GM19035 (cell line): ENCODE results near the gene BEST1.
"Not testable (repeated sequence)": the region's sequence is repeated elsewhere in the genome, so short reads cannot be mapped to it uniquely, and the experiment has no call there.

Experiments used
- ATAC-seq: cut with Tn5 transposase; IDR thresholded peaks from one replicate; pipeline ENCODE4 v1.9.1; 2021; ENCODE audit not compliant: unreplicated experiment

The BEST1 gene

DNA sequence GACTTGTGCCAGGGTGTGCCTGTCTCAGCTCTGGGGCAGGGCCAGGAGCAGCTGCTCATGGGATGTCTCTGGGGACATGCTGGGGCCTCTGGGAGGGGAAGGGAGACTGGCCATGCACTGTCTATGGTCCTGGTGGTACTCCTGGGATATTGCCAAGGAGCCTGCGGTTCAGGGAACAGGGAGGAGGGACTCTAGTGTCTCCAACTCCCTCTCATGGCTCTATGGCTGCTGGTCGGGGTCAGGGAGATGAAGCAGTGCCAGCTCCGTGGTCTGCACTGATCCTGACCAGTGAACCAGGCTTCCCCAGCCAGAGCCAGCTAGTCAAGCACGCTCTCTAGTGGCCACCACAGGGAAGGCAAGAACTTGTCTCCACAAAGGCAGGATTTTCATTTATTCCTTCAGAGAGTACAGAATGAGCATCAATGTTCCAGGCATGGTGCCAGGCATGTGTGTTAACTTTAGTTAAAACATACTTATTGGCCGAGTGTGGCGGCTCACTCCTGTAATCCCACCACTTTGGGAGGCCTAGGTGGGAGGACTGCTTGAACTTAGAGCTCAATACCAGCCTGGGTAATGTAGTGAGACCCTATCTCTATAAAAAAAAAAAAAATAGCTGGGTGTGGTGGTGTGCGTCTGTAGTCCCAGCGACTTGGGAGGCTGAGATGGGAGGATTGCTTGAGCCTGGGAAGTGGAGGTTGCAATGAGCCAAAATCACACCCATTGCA is 2.5 kb upstream of the BEST1 start:
- no peak for ATAC-seq

DNA sequence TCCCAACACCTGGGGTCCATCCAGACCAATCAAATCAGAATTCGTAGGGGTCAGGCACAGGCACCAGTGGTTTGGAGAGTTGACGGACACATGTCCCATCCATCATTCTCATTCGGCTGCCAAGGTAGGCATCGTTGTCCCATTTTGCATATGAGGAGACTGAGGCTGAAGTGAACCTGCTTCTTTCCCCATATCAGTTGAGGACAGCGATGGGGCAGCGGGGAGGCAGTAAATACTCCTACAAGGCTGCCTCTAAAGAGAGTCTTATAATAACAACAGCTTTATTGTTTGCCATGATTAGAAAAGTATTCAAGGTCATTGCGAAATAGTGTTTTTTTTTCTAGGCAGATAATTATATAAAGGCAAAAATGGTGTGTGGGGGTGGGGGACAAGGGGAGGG is 1.6 kb upstream of the BEST1 start:
- no peak for ATAC-seq

DNA sequence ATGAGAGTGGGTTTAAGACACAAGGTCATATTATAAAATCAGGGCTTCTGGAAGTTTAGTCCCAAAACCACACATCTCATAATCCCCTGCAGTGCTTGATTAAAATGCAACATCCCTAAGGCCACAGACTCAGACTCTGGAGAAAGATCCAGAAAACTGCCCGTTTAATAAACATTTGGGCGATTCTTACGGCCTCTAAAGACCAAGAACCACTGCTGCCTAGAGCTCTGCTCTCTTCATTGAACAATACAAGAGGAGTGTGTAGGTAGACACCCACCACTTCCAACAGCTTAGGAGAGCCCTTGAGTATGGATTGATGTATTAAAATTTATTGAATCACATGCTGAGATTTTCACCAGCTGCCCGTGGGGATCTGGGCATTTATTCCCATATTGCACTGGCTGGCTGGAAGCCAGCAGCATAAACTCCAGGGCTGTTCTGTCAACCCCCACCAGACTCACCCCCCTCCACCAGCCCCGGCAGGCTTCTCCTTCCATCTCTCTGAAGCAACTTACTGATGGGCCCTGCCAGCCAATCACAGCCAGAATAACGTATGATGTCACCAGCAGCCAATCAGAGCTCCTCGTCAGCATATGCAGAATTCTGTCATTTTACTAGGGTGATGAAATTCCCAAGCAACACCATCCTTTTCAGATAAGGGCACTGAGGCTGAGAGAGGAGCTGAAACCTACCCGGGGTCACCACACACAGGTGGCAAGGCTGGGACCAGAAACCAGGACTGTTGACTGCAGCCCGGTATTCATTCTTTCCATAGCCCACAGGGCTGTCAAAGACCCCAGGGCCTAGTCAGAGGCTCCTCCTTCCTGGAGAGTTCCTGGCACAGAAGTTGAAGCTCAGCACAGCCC is 749 bp upstream of the BEST1 start:
- no peak for ATAC-seq

DNA sequence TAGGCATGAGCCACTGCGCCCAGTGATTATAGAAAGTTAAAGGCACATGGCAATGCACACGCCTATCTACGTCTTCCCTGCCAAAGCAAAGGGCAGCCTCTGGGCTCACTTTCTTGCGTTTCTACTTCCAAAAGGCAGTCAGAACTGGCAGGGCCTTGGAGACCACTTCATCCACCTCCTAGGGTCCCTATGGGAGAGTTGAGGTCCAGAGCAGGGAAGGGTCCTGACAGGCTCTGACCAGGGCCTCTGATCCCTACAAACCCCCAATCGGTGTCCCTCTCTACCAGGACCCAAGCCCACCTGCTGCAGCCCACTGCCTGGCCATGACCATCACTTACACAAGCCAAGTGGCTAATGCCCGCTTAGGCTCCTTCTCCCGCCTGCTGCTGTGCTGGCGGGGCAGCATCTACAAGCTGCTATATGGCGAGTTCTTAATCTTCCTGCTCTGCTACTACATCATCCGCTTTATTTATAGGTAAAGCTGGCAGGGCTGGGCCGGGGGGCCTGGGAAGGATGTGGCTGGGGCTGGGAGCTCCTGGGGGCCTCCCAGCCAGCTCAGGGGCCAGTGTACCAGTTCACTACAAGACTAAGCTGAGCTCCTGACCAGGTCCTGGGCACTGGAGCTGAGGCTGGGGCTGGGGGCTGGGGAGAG is 1.5 kb downstream of the BEST1 start:
- no peak for ATAC-seq

DNA sequence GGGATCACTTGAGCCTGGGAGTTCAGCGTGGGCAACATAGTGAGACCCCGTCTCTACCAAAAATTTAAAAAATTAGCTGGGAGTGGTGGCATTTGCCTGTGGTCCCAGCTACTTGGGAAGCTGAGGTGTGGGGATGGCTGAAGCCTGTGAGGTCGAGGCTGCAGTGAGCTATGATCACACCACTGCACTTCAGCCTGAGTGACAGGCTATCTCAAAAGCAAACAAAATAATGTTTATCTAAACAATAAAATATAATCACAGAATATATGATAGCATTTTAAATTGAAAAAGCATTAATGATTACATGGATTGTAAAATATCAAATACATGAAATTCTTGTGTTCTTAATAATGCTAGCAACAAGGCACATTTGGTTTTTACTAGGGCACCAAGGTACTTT is 2.7 kb downstream of the BEST1 start:
- no peak for ATAC-seq

DNA sequence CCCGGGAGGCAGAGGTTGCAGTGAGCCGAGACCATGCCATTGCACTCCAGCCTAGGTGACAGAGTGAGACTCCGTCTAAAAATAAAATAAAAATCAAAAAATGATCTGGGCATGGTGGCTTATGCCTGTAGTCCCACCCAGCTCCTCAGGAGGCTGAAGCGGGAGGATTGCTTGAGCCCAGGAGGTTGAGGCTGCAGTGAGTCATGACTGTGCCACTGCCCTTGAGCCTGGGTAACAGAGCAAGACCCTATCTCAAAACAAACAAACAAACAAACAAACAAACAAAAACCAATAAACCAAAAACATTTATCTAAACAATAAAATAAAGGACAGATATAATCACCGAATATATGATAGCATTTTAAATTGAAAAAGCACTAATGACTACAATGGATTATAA is 3.5 kb downstream of the BEST1 start:
- not testable (repeated sequence) for ATAC-seq

DNA sequence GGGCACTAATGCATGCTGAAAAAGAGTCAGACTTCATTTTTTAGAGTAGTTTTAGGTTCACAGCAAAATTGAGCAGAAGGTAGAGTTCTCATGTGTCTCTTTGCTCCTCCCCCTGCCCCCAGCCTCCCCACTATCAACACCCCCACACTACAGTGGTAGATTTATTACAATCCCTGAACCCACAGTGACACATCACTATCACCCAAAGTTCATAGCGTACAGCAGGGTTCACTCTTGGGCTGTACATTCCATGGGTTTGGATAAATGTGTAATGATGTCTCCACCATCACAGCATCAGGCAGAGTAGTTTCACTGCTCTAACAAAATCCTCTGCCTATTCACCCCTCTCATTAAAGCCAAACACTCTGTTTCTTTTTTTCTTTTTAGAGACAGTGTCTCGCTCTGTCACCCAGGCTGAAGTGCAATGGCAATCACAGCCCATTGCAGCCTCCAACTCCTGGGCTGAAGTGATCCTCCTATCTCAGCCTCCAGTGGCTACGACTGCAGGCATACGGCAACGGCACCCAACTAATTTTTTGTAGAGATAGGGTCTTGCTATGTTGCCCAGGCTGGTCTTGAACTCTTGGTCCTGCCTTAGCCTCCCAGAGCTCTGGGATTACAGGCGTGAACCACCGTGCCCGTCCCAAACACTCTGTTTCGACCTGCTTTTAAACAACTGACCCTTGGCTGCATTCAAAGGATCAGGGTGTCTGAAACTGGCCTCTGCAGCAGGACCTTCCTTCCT is 4.1 kb downstream of the BEST1 start:
- ATAC-seq = no peak

DNA sequence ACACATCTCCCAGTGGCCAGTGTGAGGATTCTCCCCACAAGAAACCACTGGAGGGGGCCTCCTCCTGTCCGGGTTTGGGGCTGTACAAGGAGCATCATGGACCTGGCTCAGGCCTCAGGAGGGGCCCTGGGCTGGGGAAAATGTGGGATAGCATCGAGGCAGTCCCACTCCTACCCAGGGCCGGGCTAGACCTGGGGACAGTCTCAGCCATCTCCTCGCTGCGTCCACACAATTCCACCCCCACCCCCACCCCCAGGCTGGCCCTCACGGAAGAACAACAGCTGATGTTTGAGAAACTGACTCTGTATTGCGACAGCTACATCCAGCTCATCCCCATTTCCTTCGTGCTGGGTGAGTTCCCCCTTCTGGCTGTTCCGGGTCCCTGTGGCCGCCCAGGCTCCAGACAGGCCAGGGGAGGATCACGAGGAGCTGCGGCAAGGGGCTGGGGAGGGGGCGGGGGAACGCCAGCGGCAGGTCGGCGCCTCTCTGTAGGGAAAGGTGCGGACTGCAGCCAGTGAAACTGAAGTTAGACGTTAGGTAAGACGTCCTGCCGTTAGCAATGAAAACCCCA is 4.8 kb downstream of the BEST1 start:
- ATAC-seq = no peak

DNA sequence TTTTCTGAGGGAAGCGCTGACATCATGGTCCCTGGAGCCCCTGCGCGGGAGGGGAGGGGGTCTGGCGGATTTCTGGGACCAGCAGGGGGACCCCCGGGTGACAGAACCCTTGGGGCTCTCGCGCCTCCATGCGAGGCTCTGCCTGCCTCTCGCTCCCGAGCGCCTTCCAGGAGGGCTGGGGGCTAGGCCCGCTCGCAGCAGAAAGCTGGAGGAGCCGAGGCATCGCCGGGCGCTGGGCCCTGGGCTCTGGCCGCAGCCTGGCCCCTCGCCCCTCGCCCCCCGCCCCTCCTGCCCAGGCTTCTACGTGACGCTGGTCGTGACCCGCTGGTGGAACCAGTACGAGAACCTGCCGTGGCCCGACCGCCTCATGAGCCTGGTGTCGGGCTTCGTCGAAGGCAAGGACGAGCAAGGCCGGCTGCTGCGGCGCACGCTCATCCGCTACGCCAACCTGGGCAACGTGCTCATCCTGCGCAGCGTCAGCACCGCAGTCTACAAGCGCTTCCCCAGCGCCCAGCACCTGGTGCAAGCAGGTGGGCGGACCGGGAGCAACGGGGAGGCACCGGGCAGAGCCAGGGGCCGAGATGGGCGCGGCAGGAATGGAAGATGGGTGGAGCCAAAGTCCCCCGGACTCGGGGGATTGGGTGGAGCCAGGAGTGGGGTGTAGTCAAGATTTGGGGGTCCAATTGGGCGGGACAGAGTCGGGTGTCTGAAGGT is 5.4 kb downstream of the BEST1 start:
- ATAC-seq = no peak

DNA sequence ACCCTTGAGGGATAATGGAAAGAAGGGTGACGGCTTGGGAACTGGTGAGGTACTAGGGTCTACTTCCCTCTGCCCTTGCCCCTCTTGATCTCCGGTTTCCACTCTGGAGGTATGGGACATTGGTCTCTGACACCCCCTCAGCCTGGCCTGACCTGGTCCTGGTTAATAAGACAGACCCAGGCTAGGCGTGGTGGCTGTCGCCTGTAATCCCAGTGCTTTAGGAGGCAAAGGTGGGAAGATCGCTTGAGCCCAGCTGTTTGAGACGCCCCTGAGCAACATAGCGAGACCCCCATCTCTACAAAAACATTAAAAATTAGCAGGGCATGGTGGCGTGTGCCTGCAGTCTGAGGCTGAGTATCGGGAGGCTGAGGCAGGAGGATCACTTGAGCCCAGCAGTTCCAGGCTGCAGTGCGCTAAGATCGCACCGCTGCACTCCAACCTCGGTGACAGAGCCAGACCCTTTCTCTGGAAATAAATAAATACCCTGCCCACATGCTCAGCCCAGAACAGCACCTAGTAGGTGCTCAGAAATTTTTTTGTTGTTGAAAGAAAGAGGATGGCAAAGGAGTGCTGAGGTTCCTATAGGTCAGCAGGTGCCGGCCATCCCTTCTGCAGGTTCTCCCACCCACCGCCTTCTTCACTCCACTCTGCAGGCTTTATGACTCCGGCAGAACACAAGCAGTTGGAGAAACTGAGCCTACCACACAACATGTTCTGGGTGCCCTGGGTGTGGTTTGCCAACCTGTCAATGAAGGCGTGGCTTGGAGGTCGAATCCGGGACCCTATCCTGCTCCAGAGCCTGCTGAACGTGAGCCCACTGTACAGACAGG is 6.3 kb downstream of the BEST1 start:
- no peak for ATAC-seq

DNA sequence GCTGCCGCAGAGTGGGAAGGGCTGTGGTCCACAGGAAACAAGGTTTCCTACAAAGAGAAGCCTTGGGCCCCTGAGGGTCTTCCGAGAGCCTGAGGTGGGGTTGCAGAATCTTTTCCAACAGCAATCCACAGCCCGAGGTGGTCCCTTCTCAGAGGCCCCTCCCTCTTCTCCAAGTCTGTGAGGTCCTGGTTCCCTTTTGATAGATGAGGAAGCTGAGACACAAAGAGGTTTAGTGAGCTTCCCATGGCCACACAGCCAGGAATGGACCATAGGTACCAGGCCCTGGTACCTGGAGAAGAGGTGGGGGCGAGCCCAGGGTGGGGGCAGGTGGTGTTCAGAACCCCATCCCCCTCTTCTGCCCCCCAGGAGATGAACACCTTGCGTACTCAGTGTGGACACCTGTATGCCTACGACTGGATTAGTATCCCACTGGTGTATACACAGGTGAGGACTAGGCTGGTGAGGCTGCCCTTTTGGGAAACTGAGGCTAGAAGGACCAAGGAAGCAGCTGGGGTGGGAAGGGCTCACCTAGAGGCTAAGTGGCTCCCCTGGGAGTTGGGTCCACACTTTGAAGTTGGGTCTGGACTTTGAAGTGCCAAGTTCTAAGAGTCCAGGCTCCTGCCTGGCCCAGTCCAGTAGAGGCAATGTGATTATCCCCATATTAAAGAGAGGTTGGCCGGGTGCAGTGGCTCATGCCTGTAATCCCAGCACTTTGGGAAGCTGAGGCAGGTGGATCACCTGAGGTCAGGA is 7.0 kb downstream of the BEST1 start:
- ATAC-seq = no peak

DNA sequence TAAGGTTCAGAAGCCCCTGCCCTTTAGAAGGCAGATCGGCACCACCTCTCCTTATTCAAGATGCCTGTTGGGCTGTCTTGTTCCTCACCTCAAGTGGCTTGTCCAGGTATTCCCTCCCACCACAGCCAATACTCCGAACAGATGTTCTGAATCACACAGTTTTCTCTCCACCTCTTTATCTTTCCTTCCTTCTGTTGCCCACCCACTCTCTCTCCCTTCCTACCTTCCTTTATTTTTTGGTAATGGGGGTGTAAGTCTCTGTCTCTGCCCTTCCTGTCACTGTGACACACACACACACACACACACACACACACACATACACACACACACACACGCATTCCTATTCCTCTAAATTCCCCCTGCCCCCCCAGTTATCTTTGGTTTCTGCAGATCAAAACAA is 8.4 kb downstream of the BEST1 start:
- ATAC-seq = no peak

DNA sequence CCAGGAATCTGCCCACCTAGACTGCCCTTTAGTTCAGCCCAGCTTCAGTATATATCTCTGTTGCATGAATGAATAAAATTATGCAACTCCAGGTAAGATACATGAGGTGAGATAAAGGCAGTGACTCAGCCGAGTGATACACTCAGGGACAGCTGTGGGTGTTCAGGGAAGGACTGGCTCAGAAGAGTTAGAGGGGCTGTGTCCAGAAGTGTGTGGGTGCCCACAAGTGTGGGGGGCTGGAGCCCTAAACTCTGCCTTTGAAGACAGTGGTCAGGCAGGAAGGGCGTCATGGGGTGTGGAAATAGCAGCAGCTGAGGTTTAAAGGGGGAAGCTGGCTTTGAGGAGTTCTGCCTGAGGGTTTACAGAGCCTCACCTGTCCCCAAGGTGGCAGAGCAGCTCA is 9.0 kb downstream of the BEST1 start:
- ATAC-seq = no peak

DNA sequence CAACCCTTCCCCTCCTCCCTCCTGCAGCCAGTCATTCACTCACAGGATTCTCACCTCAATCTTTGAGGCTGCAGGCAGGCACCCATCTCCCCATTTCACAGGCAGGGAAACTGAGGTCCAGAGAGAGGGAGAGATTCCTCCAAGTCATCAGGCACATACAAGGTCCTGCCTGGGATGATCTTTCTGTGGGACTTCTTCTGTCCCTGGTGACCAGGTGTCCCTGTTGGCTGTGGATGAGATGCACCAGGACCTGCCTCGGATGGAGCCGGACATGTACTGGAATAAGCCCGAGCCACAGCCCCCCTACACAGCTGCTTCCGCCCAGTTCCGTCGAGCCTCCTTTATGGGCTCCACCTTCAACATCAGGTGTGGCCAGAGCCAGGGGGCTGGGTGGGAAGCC is 9.5 kb downstream of the BEST1 start:
- ATAC-seq = no peak

DNA sequence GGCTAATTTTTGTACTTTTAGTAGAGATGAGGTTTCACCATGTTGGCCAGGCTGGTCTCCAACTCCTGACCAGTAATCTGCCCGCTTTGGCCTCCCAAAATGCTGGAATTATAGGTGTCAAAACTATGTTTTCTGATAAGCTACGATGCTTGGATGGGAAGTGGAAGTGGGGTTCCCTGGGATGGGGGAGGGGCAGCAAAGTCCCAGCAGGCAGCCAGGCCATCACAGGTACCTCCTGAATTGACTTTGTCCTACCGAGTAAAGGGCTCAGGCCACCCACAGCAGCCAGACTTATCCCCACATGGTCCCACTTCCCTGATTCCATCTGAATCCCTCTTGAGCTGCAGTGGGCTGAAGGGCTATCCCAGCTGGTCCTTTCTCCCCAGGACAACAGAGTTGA is 10.4 kb downstream of the BEST1 start:
- ATAC-seq = no peak

DNA sequence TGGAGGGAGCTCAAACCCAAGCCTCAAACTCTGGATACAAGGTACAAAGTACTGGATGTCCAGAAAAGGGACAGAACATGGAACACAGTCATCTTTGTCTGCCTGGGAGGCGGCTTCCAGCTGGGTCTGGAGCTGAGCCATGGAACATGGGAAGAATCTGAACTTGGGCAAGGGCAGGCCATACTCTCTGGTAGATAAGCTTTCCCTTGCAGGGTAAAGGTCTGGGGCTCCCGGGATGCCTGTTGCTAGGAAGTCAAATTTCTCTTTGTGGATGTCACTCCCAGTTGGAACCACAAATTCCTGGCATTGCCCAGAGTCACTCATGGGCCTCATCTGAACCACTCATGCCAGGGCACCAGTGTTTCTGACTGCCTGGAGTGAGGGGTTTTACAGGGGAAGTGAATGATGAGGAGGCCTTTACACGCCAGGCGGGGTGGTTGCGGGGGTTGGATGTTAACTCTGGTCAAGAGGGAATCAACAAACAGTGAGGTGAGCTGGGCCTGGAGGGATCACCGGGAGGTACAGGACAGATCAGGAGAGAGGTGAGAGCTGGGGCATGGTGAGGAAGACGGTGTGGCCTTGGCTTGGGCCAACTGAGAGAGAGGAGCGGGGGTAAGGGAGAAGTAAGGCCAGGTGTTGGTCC is 11.5 kb downstream of the BEST1 start:
- ATAC-seq = no peak

DNA sequence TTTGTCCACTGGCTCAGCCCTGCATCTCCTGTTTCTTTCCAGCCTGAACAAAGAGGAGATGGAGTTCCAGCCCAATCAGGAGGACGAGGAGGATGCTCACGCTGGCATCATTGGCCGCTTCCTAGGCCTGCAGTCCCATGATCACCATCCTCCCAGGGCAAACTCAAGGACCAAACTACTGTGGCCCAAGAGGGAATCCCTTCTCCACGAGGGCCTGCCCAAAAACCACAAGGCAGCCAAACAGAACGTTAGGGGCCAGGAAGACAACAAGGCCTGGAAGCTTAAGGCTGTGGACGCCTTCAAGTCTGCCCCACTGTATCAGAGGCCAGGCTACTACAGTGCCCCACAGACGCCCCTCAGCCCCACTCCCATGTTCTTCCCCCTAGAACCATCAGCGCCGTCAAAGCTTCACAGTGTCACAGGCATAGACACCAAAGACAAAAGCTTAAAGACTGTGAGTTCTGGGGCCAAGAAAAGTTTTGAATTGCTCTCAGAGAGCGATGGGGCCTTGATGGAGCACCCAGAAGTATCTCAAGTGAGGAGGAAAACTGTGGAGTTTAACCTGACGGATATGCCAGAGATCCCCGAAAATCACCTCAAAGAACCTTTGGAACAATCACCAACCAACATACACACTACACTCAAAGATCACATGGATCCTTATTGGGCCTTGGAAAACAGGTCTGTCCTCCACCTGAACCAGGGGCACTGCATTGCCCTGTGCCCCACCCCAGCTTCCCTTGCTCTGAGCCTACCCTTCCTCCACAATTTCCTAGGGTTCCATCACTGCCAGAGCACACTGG is 12.3 kb downstream of the BEST1 start:
- ATAC-seq = no peak

DNA sequence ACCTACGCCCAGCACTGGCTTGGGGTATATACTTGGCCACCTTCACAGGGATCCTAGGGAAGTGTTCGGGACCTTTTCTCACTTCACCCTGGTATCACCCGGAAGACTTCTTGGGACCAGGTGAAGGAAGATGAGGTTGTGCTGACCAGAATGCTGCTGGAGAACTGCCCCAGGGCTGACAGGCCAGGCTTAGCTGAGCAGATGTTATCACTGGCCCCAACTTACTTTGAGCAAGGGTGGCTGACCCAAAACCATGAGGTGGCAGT is 12.8 kb downstream of the BEST1 start:
- ATAC-seq = no peak
